Right lung (tissue), 5 donors: ENCODE data around the gene TICAM1. TPM values are rescaled to one million over a fixed set of nuclear protein-coding genes. Genes with fewer than 3 reads are reported as not detected.

Experiments
- DNase-seq, 2 donors: peaks; one replicate each; pipeline ENCODE4 v3.0.0-alpha.2; 2013
- polyA plus RNA-seq, 5 donors: library from polyadenylated mRNA; unstranded; fragments of 120-200 nt; gene quantifications; one replicate each; pipeline versions ENCODE4 v1.2.1 to v1.2.3, GENCODE V29; 2013; ENCODE audit warnings: inconsistent platforms in 1 of 5, low replicate concordance in 1 of 5; ENCODE audit not compliant: insufficient read length in 5 of 5, insufficient read depth in 1 of 5

The TICAM1 gene
- polyA plus RNA-seq, 5 donors = 5.7 to 9.0 (median 7.7) TPM

DNA sequence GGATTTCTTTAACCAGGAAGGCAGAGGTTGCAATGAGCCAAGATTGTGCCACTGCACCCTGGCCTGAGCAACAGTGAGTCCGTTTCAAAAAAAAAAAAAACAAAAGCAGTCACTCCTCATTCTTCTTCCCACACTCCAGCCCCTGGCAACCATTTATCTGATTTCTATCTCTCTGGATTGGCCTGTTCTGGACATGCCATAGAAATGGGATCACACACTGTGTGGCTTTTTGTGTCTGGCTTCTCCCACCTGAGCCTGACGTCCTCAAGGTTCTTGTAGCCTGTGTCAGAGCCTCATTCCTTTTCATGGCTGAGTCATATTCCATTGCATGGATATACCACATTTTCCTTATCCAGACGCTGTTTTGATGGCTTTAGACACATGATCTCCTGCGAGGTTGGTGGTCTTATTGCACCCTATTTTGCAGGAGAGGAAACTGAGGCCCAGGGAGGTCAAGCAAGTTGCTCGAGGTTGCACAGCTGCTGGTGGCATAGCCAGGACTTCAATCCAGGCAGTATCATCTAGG is 55.8 kb downstream of the TICAM1 start:
- DNase-seq = no peak

DNA sequence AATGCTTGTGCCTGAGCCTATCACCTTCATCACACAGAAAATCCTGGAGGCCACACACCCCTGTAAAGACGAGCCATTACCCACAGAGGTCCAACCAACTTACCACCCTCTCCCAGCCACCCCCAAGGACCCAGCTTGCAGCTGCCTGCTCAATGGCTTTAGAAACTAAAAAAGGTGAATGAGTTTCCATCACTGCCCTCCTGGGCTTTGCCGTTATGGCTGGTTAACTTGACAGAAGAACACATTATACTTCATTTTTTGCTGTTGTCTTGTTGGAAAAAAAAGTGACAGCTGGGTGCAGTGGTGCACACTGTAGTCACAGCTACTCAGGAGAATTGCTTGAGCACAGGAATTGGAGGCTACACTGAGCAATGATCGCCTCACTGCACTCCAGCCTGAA is 57.4 kb downstream of the TICAM1 start:
- DNase-seq = no peak

DNA sequence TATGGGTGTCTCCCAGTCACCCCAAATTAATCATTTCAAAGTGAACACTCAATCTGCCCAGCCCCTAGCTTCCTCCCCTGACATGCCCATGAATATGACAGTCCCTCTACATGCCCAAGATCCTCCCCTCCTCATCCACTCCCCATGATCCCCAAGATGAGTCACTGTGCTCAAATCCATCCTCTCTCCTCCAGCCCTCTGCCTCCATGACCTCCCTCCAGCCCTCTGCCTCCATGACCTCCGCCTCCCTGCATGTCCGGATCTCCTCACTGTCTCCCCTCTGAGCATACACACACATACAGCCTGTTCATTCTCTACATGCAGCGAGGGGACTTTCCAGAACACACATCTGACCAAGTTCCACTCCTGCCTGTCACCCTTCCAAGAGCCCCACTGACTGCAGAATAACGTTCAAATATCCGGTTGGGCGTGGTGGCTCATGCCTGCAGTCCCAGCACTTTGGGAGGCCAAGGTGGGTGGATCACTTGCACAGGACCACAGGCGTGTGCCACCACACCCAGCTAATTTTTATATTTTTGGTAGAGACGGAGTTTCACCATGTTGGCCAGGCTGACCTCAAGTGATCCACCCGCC is 58.4 kb downstream of the TICAM1 start:
- DNase-seq = no peak

DNA sequence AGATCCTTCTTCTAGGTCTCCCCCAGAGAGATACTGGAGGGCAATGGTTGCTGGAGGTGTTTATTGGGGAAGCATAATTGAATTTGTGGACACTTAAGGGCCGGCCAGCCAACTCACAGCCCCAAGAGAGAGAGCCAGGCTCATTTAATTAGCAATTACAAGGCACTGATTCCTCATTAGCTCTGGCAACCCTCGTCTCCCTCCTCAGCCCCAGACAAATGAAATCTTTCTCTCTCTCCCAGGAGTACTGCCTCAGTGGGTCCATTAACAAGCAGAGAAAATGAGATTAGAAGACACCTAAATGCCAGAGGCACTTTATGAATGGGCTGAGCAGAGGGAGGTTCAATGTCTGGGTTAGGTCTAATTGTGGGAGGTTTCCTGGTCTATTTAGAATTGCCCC is 58.9 kb downstream of the TICAM1 start:
- DNase-seq = no peak

DNA sequence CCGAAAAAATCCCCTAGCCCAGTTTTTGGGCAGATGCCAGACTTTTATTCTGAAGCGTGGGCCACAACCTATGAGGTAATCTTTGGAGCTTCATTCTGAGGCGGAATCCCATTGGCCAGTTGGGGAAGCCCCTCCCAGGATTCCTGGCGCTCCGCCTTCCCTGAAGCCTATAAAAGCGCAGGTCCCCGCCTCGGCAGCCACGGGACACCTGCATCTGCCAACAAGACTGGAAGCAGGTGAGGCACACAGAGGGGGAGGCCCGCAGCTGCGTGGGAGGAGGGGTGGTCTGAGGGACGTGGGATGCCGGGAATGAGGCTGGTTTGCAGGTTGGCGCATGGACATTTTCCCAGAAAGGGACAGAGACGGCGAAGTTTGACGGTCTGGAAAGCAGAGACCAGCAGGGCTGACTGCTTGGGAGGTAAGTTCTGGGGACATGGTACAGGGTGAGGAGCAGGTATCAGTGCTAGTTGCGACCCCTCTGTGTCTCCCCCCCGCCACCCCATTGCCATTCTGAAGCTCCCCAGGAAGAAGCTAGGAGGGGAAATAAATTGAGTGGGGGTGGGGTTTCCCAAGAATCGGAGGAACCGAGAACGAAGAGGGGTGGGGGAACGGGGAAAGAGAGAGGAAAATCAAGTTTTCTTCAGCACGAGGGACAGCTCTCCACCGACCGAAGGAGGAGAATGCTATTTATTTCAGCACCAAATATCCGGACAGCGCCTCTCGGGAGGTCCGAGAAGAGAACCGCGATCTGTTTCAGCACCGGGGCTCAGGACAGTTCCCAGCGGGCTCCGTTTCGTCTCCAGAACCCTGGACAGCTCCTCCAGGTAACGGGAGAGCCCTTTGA is 62.4 kb downstream of the TICAM1 start:
- DNase-seq = peak; percentile 76 to 86

Other genes with a start within 250 kb of the TICAM1 start
- 10 to 100 TPM; 13.1 to 16.7 (median 13.7) TPM for gene TNFAIP8L1, start 192.2 kb downstream of the TICAM1 start, polyA plus RNA-seq
- gene MYDGF, start 161.4 kb downstream of the TICAM1 start, polyA plus RNA-seq = 100 to 1,000 TPM in 1 of 5 donors, 10 to 100 TPM in 4; 57.2 to 105 (median 69.4) TPM
- 10 to 100 TPM; 20.2 to 34.1 (median 29.0) TPM for gene DPP9, start 107.9 kb downstream of the TICAM1 start, polyA plus RNA-seq
- 1 to 10 TPM; 1.4 to 2.4 (median 1.6) TPM for gene FEM1A, start 40.0 kb downstream of the TICAM1 start, polyA plus RNA-seq
- 10 to 100 TPM; 34.2 to 54.6 (median 40.5) TPM for gene PLIN3, start 36.0 kb upstream of the TICAM1 start, polyA plus RNA-seq
- gene ARRDC5, start 71.2 kb upstream of the TICAM1 start, polyA plus RNA-seq = under 1 TPM in 3 of 5 donors, not detected in 2; 0.06 to 0.18 (median 0.12) TPM
- gene UHRF1, start 77.8 kb upstream of the TICAM1 start, polyA plus RNA-seq = 10 to 100 TPM; 17.5 to 24.6 (median 23.0) TPM
- gene KDM4B, start 137.4 kb upstream of the TICAM1 start, polyA plus RNA-seq = 10 to 100 TPM; 19.1 to 34.8 (median 24.8) TPM